GM12878 (cell line): ENCODE measurements around the gene LRRIQ4. TPM values are rescaled to one million over a fixed set of nuclear protein-coding genes. Genes with fewer than 3 reads are reported as not detected.

Experiments used
- BRCA1 ChIP-seq: IDR thresholded peaks from 2 replicates; pipeline ENCODE4 v1.6.1; 2011; ENCODE audit warnings: low read depth, low read length, improper control_type of control experiment
- CBX3 ChIP-seq: fragments of 200-600 bp; sonication (generic); IDR thresholded peaks from 2 replicates; pipeline ENCODE4 v1.6.1; 2016; ENCODE audit warnings: low read depth, borderline replicate concordance
- CUX1 ChIP-seq: IDR thresholded peaks from 2 replicates; pipeline ENCODE4 v1.6.1; 2012; ENCODE audit warnings: improper control_type of control experiment, low read depth, low read length; ENCODE audit not compliant: insufficient replicate concordance
- ELK1 ChIP-seq: IDR thresholded peaks from 2 replicates; pipeline ENCODE4 v1.6.1; 2012; ENCODE audit warnings: low read depth, low read length, improper control_type of control experiment
- HCFC1 ChIP-seq: fragments of 150-350 bp; IDR thresholded peaks from 2 replicates; pipeline ENCODE4 v1.6.1; 2014; ENCODE audit warnings: low read length
- HDAC6 ChIP-seq: fragments of 200-600 bp; sonication (generic); IDR thresholded peaks from one replicate; pipeline ENCODE4 v1.8.0; 2017; ENCODE audit warnings: antibody characterized with exemption; ENCODE audit not compliant: unreplicated experiment
- IKZF2 ChIP-seq, 2 experiments: fragments of 450-650 bp; IDR thresholded peaks; 2 replicates each; pipeline ENCODE4 v1.6.1; 2017; ENCODE audit warnings: mild to moderate bottlenecking in 2 of 2, moderate library complexity in 2 of 2
- MAX ChIP-seq: IDR thresholded peaks from 2 replicates; pipeline ENCODE4 v1.6.1; 2012; ENCODE audit warnings: low read depth, low read length, improper control_type of control experiment
- MTA2 ChIP-seq: fragments of 450-650 bp; IDR thresholded peaks from 2 replicates; pipeline ENCODE4 v1.6.1; 2016; ENCODE audit warnings: low read depth, mild to moderate bottlenecking, moderate library complexity
- NFIC ChIP-seq: IDR thresholded peaks from 2 replicates; pipeline ENCODE4 v1.6.1; 2012; ENCODE audit warnings: low read depth, mild to moderate bottlenecking, inconsistent platforms, low read length, moderate library complexity
- NFYA ChIP-seq: IDR thresholded peaks from 2 replicates; pipeline ENCODE4 v1.6.1; 2011; ENCODE audit warnings: low read depth, mild to moderate bottlenecking, low read length, improper control_type of control experiment, borderline replicate concordance
- POU2F2 ChIP-seq: IDR thresholded peaks from 3 replicates; pipeline ENCODE4 v1.6.1; 2011; ENCODE audit warnings: low read depth, mild to moderate bottlenecking, low read length, borderline replicate concordance
- RCOR1 ChIP-seq: conservative IDR thresholded peaks from 2 replicates; pipeline ENCODE4 v1.6.1; 2012; ENCODE audit warnings: low read depth, low read length, improper control_type of control experiment
- RFX5 ChIP-seq: IDR thresholded peaks from 2 replicates; pipeline ENCODE4 v1.6.1; 2011; ENCODE audit warnings: low read depth, low read length, improper control_type of control experiment
- SKIL ChIP-seq: fragments of 450-650 bp; IDR thresholded peaks from 2 replicates; pipeline ENCODE4 v1.6.1; 2017; ENCODE audit warnings: mild to moderate bottlenecking, low read depth, inconsistent platforms; ENCODE audit not compliant: poor library complexity, severe bottlenecking
- SMAD5 ChIP-seq: IDR thresholded peaks from 2 replicates; pipeline ENCODE4 v1.6.1; 2016; ENCODE audit warnings: antibody characterized with exemption, low read depth
- SUPT20H ChIP-seq: IDR thresholded peaks from 2 replicates; pipeline ENCODE4 v1.6.1; 2011; ENCODE audit warnings: low read depth, mild to moderate bottlenecking, low read length, moderate library complexity, borderline replicate concordance; ENCODE audit not compliant: control insufficient read depth
- TAF1 ChIP-seq: IDR thresholded peaks from 2 replicates; pipeline ENCODE4 v1.6.1; 2011; ENCODE audit warnings: mild to moderate bottlenecking, low read depth, low read length, borderline replicate concordance
- WRNIP1 ChIP-seq: IDR thresholded peaks from 2 replicates; pipeline ENCODE4 v1.6.1; 2011; ENCODE audit warnings: low read depth, low read length, improper control_type of control experiment, borderline replicate concordance
- YBX1 ChIP-seq: fragments of 450-650 bp; IDR thresholded peaks from 2 replicates; pipeline ENCODE4 v1.6.1; 2016; ENCODE audit warnings: antibody characterized with exemption
- ZBED1 ChIP-seq: IDR thresholded peaks from 2 replicates; pipeline ENCODE4 v1.6.1; 2016; ENCODE audit warnings: borderline replicate concordance
- ZNF207 ChIP-seq: fragments of 450-650 bp; IDR thresholded peaks from 2 replicates; pipeline ENCODE4 v1.6.1; 2014; ENCODE audit warnings: antibody characterized with exemption, mild to moderate bottlenecking, borderline replicate concordance
- polyA plus RNA-seq, 11 experiments: library from polyadenylated mRNA; depleted of rRNA in 4 of 11; unstranded in 6 of 11; stranded (reverse) in 5 of 11; fragments of >200 nt; fragmentation: Nextera tagmentation in 4 of 11; fragmentation: Illumina TruSeq in 1 of 11; extraction: Ambion mirVana in 4 of 11; extraction: Trizol in 1 of 11; gene quantifications; 1 replicate in 1 of 11; 2 replicates in 10 of 11; pipeline versions ENCODE4 v1.2.1 to v1.2.3, GENCODE V29; 2011 to 2016; ENCODE audit warnings: inconsistent platforms in 2 of 11, missing spikeins in 2 of 11, low read depth in 1 of 11
- total RNA-seq, 4 experiments: library from RNA; depleted of rRNA in 3 of 4; stranded (reverse); fragments of >200 nt in 3 of 4; fragmentation: Illumina TruSeq in 1 of 4; extraction: Trizol in 1 of 4; gene quantifications; 2 replicates each; pipeline versions ENCODE4 v1.2.1 to v1.2.3, GENCODE V29; 2013 to 2021

The LRRIQ4 gene
- total and polyA plus RNA-seq, 10 of the 15 experiments (the other 5 are each of a cell fraction or from before 2014, with no cell fraction given), result 0.06 to 0.21 (median 0.14) TPM; not detected in 3

- TF ChIP-seq POU2F2, result peak; percentile 57; the same call in 2 of the 3 replicates
- no peak for TF ChIP-seq RCOR1
- TF ChIP-seq IKZF2 (IDR thresholded peaks at IDR 0.05), result peak; percentile 82 to 86; a peak in 3 of 4 replicates
- TF ChIP-seq ZBED1, result peak; percentile 48; the same call in 1 of the 2 replicates
- TF ChIP-seq ZNF207, result no peak; the same call in 1 of the 2 replicates
- TF ChIP-seq SUPT20H, result no peak
- TF ChIP-seq ELK1, result no peak
- no peak for TF ChIP-seq HCFC1
- no peak for TF ChIP-seq CBX3
- no peak for TF ChIP-seq YBX1
- TF ChIP-seq NFYA, result no peak
- peak; percentile 80 for TF ChIP-seq SKIL
- no peak for TF ChIP-seq WRNIP1
- TF ChIP-seq NFIC, result peak; percentile 56; the same call in 1 of the 2 replicates
- no peak for TF ChIP-seq BRCA1
- TF ChIP-seq MTA2, result peak; percentile 83
- no peak for TF ChIP-seq RFX5
- 0 out of 2 replicates have a peak, but pooled peaks have one; percentile 30 for TF ChIP-seq TAF1
- no peak for TF ChIP-seq CUX1
- no peak for TF ChIP-seq SMAD5
- TF ChIP-seq HDAC6, result no peak
- peak; percentile 82 for TF ChIP-seq MAX
These were observed 1.3 kb downstream of the LRRIQ4 start (continued) for GRCh38 chr3:169813757-169814517.
